ENCODE results near the gene COL9A1. TPM values are rescaled to one million over a fixed set of nuclear protein-coding genes. Genes with fewer than 3 reads are reported as not detected.

COL9A1 gene
- total and polyA plus RNA-seq, 9 donors = 0.04 to 1.2 (median 0.15) TPM; not detected in 5

DNA sequence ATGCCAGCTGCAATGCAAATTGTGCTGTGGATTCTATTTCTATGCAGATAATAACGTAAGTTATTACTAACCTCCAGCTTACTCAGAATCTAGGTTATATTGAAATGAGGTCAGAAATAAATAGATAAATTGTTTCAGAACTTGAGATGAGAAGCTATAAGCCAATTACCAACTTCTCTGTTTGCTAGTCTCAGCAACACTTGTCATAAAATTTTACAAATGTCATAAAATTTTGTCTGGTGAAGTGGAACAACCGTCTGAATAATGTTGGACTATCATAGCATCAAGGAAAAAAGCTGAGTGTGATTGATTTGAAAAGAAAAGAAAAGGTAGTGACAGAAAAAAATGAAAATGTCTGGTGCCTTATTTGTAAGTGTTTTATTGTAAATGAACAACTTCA is 36.7 kb downstream of the COL9A1 start:
- no peak for DNase-seq
- Histone ChIP-seq H3K27ac (no peak overlapping the region), H3K36me3 (no peaks in the 10 kb centered on the region), H3K27me3 (no peaks in the 10 kb centered on the region), H3K4me3 (no peak overlapping the region), H3K4me1 (ENCODE audit: insufficient read depth) (no peaks in the 10 kb centered on the region), H3K9me3 (no peaks in the 10 kb centered on the region)
- intact Hi-C loops (cut with DNase I) = no loop called here
- TF ChIP-seq EP300 (IDR thresholded peaks at IDR 0.05) (no peak), POLR2A (IDR thresholded peaks at IDR 0.05) (no peak)
- TF ChIP-seq, protein P1, sequence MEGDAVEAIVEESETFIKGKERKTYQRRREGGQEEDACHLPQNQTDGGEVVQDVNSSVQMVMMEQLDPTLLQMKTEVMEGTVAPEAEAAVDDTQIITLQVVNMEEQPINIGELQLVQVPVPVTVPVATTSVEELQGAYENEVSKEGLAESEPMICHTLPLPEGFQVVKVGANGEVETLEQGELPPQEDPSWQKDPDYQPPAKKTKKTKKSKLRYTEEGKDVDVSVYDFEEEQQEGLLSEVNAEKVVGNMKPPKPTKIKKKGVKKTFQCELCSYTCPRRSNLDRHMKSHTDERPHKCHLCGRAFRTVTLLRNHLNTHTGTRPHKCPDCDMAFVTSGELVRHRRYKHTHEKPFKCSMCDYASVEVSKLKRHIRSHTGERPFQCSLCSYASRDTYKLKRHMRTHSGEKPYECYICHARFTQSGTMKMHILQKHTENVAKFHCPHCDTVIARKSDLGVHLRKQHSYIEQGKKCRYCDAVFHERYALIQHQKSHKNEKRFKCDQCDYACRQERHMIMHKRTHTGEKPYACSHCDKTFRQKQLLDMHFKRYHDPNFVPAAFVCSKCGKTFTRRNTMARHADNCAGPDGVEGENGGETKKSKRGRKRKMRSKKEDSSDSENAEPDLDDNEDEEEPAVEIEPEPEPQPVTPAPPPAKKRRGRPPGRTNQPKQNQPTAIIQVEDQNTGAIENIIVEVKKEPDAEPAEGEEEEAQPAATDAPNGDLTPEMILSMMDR (IDR thresholded peaks at IDR 0.05) = no peak
- WGBS, 3 donors = 43 to 75% (median 63%) methylated on average over 2 of the region's 2 CpGs

GRCh38 chr6:70264306-70264705 is 38.6 kb downstream of the COL9A1 start:
- TF ChIP-seq, protein P1 (IDR thresholded peaks at IDR 0.05) = no peak
- TF ChIP-seq POLR2A (IDR thresholded peaks at IDR 0.05) (no peak), EP300 (IDR thresholded peaks at IDR 0.05) (no peak)

GRCh38 chr6:70258483-70258882 is 44.4 kb downstream of the COL9A1 start:
- Histone ChIP-seq H3K4me3 (no peak overlapping the region), H3K27ac (no peak overlapping the region), H3K27me3 (no peaks in the 10 kb centered on the region), H3K4me1 (ENCODE audit: insufficient read depth) (no peaks in the 10 kb centered on the region), H3K9me3 (no peaks in the 10 kb centered on the region), H3K36me3 (no peaks in the 10 kb centered on the region)
- intact Hi-C loops (cut with DNase I) = no loop called here
- 4 to 23% (median 13%) methylated on average over 1 of the region's 1 CpG for WGBS, 3 donors
- TF ChIP-seq, protein P1 (IDR thresholded peaks at IDR 0.05) = no peak
- TF ChIP-seq POLR2A (IDR thresholded peaks at IDR 0.05) = no peak
- DNase-seq = no peak

More at GRCh38 chr6:70264306-70264705, 38.6 kb downstream of the COL9A1 start:
- Histone ChIP-seq H3K36me3 (no peaks in the 10 kb centered on the region), H3K27me3 (no peaks in the 10 kb centered on the region), H3K27ac (no peak overlapping the region), H3K9me3 (no peaks in the 10 kb centered on the region), H3K4me3 (no peak overlapping the region), H3K4me1 (ENCODE audit: insufficient read depth) (no peaks in the 10 kb centered on the region)
- intact Hi-C loops (cut with DNase I) = no loop called here
- DNase-seq = no peak

DNA sequence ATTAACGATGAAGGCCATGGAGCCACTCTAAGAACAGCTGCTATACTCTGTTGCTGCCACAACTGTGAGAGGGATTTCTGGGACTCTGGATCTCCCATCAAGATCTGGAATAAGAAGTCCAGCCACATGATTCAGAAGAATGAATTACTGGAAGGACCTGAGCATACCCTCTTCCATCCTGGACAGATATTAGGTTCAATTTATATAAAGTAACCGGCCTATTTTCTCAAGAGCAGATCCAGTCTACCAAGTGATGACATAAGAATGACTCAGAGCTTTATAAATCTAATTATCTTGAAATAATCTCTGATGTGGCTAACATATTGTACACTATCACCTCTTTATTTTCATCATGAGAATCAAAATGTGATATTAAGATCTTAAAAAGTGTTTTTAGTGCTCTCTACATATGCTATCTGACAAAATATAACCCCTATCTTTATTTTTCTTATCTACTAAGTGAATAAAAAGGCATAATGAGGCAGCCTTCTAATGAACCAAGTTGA is 45.1 kb downstream of the COL9A1 start:
- H3K27ac ChIP-seq = no peak overlapping the region
- no peaks in the 10 kb centered on the region for H3K9me3 ChIP-seq
- H3K27me3 ChIP-seq = no peaks in the 10 kb centered on the region
- H3K4me3 ChIP-seq = no peak overlapping the region
- no peaks in the 10 kb centered on the region for H3K4me1 ChIP-seq (ENCODE audit: insufficient read depth)
- no peaks in the 10 kb centered on the region for H3K36me3 ChIP-seq
- intact Hi-C loops (cut with DNase I) = no loop called here
- DNase-seq = no peak
- TF ChIP-seq POLR2A (IDR thresholded peaks at IDR 0.05) (no peak), EP300 (IDR thresholded peaks at IDR 0.05) (no peak)
- TF ChIP-seq, protein P1 (IDR thresholded peaks at IDR 0.05) = no peak
- 89 to 98% (median 91%) methylated on average over 2 of the region's 2 CpGs for WGBS, 3 donors

All from ovary (tissue), 9 donors.